ENCODE data around the gene SNAPC4. TPM values are rescaled to one million over a fixed set of nuclear protein-coding genes. Genes with fewer than 3 reads are reported as not detected.

The SNAPC4 gene
- polyA plus RNA-seq, 1 donor from 2014 or later = 6.8 TPM

DNA sequence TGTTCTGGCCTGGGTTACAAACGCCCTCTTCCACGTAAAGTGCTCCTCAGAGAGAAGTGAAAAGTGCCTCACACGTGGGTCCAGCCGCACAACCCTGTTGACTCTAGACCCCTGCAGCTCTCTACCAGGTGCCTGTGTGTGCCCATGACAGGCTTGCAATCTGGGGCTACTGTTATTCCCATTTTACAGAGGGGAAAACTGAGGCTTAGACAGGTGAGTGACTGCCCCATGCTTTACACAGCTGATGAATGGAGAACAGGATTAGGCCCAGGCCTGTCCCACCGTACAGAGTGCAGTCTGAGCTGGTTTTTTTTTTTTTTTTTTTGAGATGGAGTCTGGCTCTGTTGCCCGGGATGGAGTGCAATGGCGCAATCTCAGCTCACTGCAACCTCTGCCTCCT is 45.8 kb upstream of the SNAPC4 start:
- no peak overlapping the region for H3K4me2 ChIP-seq (ENCODE audit: low read length)
- H3K36me3 ChIP-seq (ENCODE audit: insufficient read depth, low read length) = peaks cover 6% of the 10 kb centered on the region

DNA sequence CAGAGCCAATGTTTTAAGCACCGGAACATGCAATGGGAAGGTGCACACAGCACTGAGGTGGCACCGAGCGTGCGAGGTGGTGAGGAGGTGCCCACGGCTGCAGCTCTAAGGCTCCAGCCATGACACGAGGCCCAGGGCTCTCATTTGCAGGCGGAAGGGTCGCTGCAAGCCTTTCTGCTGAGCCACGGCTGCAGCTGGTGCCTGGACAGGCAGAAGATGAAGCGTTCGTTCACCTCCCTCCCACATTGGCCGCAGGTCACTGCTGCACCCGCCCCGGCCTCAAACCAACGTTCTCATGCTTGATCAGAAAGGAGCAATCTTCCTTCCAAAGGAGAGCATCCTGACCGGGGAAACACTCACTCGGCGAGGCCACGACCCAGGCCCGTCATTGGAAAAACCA is 44.1 kb upstream of the SNAPC4 start:
- Histone ChIP-seq H3K27me3 (ENCODE audit: insufficient read depth, low read depth, low read length) (no peaks in the 10 kb centered on the region), H2AFZ (ENCODE audit: low read depth, low read length) (no peak overlapping the region), H3K27ac (ENCODE audit: low read length) (no peak overlapping the region), H3K4me3 (ENCODE audit: low read length) (no peak overlapping the region), H3K9me3 (ENCODE audit: low read length) (no peaks in the 10 kb centered on the region), H3K4me2 (ENCODE audit: low read length) (no peak overlapping the region), H3K9ac (ENCODE audit: low read length) (no peak overlapping the region), H3K79me2 (replicated peaks; ENCODE audit: insufficient read depth, low read length) (no peaks in the 10 kb centered on the region), H3K36me3 (ENCODE audit: insufficient read depth, low read length) (peaks cover 6% of the 10 kb centered on the region), H3K9me2 (ENCODE audit: insufficient read depth, low read length) (no peaks in the 10 kb centered on the region), H4K20me1 (ENCODE audit: insufficient read depth) (no peaks in the 10 kb centered on the region), H3F3A (ENCODE audit: insufficient read depth, low read length, poor library complexity, severe bottlenecking) (no peaks in the 10 kb centered on the region)
- TF ChIP-seq MXI1 (conservative IDR thresholded peaks at IDR 0.05; ENCODE audit: poor library complexity, severe bottlenecking) = no peak
- no peak for TF ChIP-seq EP300 (conservative IDR thresholded peaks at IDR 0.05; ENCODE audit: poor library complexity, severe bottlenecking)
- TF ChIP-seq EZH2 (IDR thresholded peaks at IDR 0.05; ENCODE audit: borderline replicate concordance, insufficient read depth, low read length, poor library complexity, severe bottlenecking) = no peak
- TF ChIP-seq, protein P1, sequence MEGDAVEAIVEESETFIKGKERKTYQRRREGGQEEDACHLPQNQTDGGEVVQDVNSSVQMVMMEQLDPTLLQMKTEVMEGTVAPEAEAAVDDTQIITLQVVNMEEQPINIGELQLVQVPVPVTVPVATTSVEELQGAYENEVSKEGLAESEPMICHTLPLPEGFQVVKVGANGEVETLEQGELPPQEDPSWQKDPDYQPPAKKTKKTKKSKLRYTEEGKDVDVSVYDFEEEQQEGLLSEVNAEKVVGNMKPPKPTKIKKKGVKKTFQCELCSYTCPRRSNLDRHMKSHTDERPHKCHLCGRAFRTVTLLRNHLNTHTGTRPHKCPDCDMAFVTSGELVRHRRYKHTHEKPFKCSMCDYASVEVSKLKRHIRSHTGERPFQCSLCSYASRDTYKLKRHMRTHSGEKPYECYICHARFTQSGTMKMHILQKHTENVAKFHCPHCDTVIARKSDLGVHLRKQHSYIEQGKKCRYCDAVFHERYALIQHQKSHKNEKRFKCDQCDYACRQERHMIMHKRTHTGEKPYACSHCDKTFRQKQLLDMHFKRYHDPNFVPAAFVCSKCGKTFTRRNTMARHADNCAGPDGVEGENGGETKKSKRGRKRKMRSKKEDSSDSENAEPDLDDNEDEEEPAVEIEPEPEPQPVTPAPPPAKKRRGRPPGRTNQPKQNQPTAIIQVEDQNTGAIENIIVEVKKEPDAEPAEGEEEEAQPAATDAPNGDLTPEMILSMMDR (IDR thresholded peaks at IDR 0.05; ENCODE audit: poor library complexity, severe bottlenecking) = no peak
- TF ChIP-seq TAF1 (IDR thresholded peaks at IDR 0.05; ENCODE audit: low read depth) = no peak
- no peak for TF ChIP-seq SMC3 (conservative IDR thresholded peaks at IDR 0.05; ENCODE audit: poor library complexity)
- TF ChIP-seq, protein P2, sequence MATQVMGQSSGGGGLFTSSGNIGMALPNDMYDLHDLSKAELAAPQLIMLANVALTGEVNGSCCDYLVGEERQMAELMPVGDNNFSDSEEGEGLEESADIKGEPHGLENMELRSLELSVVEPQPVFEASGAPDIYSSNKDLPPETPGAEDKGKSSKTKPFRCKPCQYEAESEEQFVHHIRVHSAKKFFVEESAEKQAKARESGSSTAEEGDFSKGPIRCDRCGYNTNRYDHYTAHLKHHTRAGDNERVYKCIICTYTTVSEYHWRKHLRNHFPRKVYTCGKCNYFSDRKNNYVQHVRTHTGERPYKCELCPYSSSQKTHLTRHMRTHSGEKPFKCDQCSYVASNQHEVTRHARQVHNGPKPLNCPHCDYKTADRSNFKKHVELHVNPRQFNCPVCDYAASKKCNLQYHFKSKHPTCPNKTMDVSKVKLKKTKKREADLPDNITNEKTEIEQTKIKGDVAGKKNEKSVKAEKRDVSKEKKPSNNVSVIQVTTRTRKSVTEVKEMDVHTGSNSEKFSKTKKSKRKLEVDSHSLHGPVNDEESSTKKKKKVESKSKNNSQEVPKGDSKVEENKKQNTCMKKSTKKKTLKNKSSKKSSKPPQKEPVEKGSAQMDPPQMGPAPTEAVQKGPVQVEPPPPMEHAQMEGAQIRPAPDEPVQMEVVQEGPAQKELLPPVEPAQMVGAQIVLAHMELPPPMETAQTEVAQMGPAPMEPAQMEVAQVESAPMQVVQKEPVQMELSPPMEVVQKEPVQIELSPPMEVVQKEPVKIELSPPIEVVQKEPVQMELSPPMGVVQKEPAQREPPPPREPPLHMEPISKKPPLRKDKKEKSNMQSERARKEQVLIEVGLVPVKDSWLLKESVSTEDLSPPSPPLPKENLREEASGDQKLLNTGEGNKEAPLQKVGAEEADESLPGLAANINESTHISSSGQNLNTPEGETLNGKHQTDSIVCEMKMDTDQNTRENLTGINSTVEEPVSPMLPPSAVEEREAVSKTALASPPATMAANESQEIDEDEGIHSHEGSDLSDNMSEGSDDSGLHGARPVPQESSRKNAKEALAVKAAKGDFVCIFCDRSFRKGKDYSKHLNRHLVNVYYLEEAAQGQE (IDR thresholded peaks at IDR 0.05; ENCODE audit: borderline replicate concordance) = no peak
- no peak for TF ChIP-seq POLR2AphosphoS5 (IDR thresholded peaks at IDR 0.05)
- no peak for TF ChIP-seq RAD21 (conservative IDR thresholded peaks at IDR 0.05)

More for the DNA sequence above, 45.8 kb upstream of the SNAPC4 start:
- H3K27me3 ChIP-seq (ENCODE audit: insufficient read depth, low read depth, low read length) = no peaks in the 10 kb centered on the region
- no peaks in the 10 kb centered on the region for H3K9me3 ChIP-seq (ENCODE audit: low read length)
- H3K27ac ChIP-seq (ENCODE audit: low read length) = no peak overlapping the region
- no peaks in the 10 kb centered on the region for H3F3A ChIP-seq (ENCODE audit: insufficient read depth, low read length, poor library complexity, severe bottlenecking)
- no peaks in the 10 kb centered on the region for H3K9me2 ChIP-seq (ENCODE audit: insufficient read depth, low read length)
- H2AFZ ChIP-seq (ENCODE audit: low read depth, low read length) = no peak overlapping the region
- H4K20me1 ChIP-seq (ENCODE audit: insufficient read depth) = no peaks in the 10 kb centered on the region
- no peak overlapping the region for H3K9ac ChIP-seq (ENCODE audit: low read length)
- TF ChIP-seq, protein P1 (IDR thresholded peaks at IDR 0.05; ENCODE audit: poor library complexity, severe bottlenecking) = no peak
- TF ChIP-seq MXI1 (conservative IDR thresholded peaks at IDR 0.05; ENCODE audit: poor library complexity, severe bottlenecking) (no peak), EZH2 (IDR thresholded peaks at IDR 0.05; ENCODE audit: borderline replicate concordance, insufficient read depth, low read length, poor library complexity, severe bottlenecking) (no peak), SMC3 (conservative IDR thresholded peaks at IDR 0.05; ENCODE audit: poor library complexity) (no peak), EP300 (conservative IDR thresholded peaks at IDR 0.05; ENCODE audit: poor library complexity, severe bottlenecking) (no peak), TAF1 (IDR thresholded peaks at IDR 0.05; ENCODE audit: low read depth) (no peak), POLR2AphosphoS5 (IDR thresholded peaks at IDR 0.05) (no peak), RAD21 (conservative IDR thresholded peaks at IDR 0.05) (no peak)
- TF ChIP-seq, protein P2 (IDR thresholded peaks at IDR 0.05; ENCODE audit: borderline replicate concordance) = no peak
- H3K79me2 ChIP-seq (replicated peaks; ENCODE audit: insufficient read depth, low read length) = no peaks in the 10 kb centered on the region
- no peak overlapping the region for H3K4me3 ChIP-seq (ENCODE audit: low read length)

Measured in neural cell (in vitro differentiated cells).